ENCODE measurements around the gene PNO1.
"Not testable (repeated sequence)": the region's sequence is repeated elsewhere in the genome, so short reads cannot be mapped to it uniquely, and the experiment has no call there.

Gene PNO1

DNA sequence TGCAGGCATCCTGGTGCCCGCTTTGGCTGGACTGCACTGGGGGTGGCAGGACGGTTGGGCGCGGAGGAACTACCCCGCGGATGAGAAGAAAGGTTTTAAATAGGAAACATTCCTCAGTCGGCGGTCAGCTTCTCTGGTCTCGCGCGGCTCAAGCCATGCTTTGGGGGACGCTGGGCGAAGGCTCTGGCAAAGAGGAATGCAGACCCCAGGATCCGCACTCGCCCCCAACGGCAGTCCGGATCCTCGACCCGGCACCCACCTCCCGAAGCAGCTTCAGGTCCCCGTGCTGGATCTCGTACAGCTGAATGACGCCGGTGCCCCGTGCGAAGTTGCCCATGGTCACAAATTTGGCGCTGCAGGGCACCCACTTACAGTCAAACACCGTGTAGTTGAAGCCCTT, 686 bp upstream of the PNO1 start:
- no peak for DNase-seq (ENCODE audit: low read depth in 2 of 2)

DNA sequence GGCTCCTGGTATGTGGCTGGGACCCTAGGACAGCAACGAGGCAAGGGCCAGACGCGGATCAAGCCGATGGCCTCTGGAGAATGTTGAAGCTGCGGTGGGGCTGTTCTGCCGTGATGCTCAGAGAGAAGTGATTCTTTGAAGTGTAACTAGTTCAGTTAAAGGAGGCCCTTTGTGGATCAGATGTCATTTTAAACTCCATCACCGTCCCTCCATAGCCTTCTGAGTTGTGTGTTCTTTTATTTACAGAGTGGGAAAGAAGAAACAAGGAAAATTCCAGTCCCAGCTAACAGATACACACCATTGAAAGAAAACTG, 403 bp downstream of the PNO1 start:
- no peak for DNase-seq (ENCODE audit: low read depth in 2 of 2)

DNA sequence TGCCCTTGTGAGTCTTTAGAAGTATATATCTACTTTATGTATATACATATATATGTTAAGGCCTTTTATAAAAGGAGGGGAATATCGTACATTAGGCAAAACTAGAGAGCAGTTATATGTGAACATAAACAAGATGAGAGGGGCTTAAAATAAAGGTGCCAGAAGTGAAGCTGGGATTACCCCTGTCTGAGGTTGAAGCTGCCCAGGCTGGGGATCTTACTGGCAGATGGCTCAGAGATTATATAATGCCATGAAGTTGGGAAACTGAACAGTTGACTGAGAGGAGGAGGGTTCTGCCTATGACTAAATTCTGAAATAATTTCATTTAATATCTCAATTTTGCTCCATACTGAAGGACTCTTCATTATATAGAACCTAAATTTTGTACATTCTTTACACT, 6.0 kb downstream of the PNO1 start:
- no peak for DNase-seq (ENCODE audit: low read depth in 2 of 2)

DNA sequence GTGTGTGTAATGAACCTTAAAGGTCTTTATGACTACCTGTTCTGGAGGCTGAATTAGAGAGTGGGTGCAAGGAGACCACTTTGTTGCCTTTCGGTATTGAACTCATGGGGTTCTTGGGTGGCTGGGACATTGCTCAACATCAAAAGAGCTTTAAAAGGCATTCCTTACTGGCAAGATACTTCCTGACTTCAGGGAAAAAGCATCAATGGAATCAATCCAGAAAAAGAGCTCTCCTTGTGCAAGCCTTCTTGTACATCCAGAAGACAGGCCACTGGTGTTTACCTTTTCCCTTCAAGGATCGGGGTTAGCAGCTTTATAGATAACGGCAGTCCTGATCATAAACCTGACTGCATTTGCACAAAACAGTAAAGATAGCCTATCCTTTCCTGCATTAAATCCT, 9.5 kb downstream of the PNO1 start:
- no peak for DNase-seq (ENCODE audit: low read depth in 2 of 2)

DNA sequence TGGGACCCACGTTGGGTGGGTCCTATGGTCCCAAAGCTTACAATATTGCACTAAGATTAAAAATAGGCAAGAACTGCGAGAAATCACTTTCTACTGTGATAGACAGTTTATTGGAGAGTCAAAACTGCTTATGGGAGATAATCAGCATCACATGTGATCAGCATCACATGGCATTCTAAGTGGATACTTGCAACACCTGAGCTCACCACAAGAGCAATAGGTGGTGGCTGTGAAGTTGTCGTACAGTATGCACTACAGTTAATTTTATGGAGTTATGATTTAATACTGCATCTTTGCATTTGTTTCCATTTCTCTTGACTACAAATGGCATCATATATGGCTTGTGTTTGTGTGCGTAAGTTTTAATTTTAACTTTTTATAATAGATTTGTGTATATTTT, 11.6 kb downstream of the PNO1 start:
- DNase-seq (ENCODE audit: low read depth in 2 of 2): no peak

DNA sequence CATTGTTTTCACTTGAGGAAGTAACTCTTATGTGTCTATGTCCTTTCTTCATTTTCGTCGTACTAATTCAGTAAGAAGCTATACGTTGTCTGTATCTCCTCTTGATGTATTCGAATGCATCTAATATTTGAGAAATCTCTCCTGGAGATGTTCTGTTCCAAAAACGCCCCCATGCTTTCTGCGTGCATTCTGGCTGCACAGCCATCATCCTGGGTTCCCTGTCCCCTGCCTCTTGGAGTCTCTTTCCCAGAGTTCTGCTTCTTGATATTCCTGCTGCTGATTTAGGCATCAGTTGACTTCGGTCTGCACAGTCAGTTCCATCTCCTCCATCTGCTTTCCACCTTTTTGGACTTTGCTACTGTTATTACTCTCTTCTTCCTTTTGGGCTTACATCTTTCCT, 13.5 kb downstream of the PNO1 start:
- no peak for DNase-seq (ENCODE audit: low read depth in 2 of 2)

DNA sequence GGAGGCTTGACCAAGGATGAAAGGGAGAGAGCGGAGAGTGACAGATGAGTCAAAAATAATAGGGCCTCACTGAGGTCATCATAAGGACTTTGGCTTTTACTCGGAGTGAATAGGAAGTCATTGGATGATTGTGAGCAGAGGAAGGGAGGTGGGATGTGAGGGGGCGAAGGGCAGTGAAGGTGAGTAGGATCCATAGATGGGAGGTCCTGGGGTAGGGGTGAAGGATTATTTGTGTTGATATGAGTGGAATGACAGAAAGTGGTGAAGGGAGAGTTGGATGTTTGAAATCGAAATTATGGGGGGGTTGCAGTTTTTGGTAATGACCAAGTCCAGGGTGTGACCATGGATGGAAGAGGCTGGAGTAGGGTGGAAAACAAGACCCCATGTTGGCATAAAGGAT, 14.0 kb downstream of the PNO1 start:
- no peak for DNase-seq (ENCODE audit: low read depth in 2 of 2)

DNA sequence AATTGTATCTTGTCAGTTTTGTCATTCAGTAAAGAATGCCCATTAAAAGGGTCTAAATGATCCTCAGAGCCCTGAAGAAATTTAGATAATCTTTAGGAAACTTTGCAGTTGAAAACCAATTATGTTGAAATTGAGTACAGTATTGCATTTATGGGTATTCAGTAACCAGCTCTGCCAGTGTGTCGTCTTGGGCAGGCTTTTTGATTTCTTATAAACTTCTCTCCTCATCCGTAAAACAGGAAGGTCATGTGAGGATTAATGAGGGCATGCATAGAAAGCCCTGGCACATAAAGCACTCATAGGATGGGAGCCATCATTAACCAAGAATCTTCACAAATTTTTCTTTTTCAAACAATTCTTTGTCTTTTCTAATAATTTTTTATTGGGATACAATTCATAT, 14.8 kb downstream of the PNO1 start:
- DNase-seq (ENCODE audit: low read depth in 2 of 2): no peak

DNA sequence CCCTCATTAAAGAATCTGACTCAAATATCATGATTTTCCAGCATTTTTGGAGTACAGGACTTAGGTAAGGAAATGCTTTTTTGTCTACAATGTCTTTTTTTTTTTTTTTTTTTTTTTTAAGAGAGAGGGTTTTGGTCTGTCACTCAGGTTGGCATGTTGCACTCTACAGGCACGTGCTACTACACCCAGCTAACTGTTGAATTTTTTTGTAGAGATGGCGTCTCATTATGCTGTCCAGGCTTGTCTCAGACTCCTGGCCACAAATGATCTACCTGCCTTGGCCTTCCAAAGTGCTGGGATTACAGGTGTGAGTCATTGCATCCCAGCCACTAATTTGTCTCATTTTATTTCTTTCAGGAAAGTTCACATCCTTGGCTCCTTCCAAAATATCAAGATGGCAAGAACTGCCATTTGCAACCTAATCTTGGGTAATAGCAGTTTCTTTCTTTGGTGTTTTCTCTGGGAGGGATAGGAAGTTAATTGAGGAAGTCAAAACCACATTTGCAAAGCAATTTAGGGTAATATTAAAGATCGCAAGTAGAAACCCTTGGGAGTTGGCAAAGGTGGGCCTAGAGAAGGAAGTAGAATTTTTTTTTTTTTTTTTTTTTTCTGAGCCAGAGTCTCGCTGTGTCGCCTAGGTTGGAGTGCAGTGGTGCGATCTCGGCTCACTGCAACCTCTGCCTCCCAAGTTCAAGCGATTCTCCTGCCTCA, 15.5 kb downstream of the PNO1 start:
- no peak for DNase-seq (ENCODE audit: low read depth in 2 of 2)

DNA sequence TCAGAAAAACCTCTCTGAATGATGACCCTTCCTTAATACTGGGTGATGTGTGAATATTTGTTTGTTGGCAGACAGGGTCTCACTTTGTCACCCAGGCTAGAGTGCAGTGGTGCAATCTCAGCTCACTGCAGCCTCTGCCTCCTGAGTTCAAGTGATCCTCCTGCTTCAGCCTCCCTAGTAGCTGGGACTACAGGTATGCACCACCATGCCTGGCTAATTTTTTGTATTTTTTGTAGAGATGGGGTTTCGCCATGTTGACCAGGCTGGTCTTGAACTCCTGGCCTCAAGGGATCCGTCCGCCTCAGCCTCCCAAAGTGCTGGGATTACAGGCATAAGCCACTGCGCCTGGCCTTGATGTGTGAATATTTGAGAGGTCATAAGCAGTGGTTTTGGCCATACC, 17.5 kb downstream of the PNO1 start:
- DNase-seq (ENCODE audit: low read depth in 2 of 2): not testable (repeated sequence)

DNA sequence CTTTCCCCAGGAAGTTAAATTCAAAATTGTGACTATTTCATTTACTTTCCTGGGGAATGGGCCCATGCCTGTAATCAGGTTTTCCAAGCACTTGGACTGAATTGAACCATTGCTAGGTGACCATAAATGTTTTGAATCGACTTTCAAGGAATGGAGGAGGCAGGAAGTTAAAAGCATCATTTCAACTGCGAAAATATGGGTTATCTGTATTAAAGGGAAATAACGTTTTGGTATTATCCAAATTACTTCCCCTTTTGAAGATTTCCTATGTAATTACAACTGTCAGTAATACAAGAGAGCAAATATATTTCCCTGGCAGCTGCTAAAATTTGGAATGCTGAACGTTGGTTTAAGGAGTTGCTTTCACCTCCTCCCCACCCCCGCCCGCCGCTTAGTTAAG, 19.0 kb downstream of the PNO1 start:
- no peak for DNase-seq (ENCODE audit: low read depth in 2 of 2)

DNA sequence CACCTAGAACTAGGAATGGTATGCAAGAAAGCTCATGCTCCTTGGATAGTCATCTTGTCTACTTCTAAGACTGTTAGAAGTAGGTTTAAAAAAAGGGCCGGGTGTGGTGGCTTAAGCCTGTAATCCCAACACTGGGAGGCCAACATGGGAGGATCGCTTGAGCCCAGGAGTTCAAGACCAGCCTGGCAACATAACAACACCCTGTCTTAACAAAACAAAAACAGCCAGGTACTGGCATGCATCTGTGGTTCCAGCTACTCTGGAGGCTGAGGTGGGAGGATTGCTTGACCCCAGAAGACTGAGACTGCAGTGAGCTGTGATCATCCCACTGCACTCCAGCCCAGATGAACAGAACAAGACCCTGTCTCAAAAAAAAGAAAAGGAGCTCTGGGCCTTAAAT, 19.9 kb downstream of the PNO1 start:
- no peak for DNase-seq (ENCODE audit: low read depth in 2 of 2)

DNA sequence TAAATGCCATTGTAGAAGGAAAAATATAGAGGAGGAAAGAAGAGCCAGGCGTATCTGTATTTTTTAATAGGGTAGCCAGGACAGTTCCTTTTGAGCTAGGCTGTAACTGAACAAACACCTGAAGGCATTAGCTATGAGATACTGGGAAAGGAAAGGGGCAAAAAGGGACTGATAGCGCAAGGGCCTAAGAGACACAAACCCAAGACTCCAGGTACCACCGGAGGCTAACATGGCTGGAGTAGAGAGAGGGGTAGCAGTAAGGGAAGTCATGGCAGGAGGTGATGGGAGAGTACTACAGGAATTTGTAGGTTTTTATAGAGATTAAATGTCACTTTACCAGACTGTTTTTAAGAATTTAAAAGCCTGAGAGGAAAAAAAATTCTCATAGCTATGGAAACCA, 20.7 kb downstream of the PNO1 start:
- DNase-seq (ENCODE audit: low read depth in 2 of 2): no peak

DNA sequence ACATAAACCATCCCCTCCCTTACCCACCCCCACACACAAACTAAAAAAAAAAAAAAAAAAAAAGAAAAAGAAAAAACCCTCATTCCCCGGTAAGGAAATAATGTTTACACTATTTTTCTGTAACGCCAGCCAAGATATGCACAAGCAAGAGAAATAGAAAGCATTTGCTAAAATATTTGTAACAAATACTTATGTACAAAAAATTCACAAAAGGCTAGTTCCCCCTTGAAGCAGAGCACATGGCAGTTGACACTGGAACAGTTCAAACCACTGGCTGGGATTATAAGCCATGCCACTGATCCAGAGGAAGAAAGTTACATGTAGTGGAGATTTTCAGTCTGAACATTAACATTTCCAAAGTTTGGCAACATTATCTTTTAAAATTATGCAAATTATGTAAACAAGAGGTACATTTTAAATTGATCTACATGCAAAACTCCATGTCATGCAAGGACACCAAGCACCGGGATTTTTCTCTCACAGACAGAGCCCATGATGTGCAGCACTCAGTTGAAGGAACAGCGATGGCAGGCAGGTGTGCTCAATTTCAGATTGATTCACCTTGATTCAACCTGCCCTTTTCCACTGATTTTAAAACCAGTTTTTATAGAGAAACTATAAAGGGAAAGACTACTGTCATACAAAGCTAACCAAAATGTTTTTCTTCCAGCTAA, 21.4 kb downstream of the PNO1 start:
- DNase-seq (ENCODE audit: low read depth in 2 of 2): no peak

DNA sequence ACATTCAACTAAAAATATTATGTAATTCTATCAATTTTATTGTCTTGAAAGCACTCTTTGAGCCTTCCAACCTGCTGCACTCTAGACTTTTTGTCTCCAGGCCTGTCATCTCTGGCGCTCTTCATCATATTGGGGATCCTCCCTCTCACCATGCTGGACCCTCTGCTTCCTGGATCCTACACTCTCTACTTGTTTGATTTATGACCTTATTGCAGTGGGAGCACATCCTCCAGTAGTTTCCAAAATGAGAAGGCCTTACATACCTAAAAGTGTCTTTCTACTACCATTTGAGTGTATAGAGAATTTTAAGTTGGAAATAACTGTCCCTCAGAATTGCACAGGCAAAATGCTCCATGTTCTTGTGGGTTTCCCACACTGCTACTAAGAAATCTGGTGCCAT, 25.2 kb downstream of the PNO1 start:
- no peak for DNase-seq (ENCODE audit: low read depth in 2 of 2)

DNA sequence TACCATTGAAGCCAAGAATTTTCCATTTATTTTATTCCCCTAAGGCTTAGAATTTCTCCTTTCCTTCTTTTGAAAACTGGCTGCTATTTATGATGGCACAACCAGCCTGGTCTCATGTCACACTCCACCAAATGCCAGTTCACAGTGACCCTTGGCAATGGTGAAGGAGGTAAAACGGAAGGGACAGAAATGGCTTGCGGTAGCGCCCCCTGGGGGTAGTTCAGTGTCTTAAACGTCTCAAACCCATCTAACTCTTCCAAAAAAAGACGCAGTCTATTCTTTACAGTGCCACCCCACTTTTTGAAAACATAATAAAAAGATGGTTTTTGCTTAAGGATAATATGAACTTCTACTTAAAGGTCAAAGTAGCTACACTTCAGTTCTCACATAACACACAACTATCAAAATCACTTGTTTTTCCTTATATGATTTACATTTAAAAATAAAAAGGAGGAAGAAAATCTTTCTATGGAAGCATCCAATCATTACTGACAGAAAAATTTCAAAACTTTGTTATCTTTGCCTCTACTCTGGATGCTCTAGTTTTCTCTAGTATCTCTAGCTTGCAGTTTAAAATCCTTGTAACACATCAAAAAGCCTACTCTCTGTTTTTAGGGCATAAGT, 28.0 kb downstream of the PNO1 start:
- peak; percentile 21 to 37 for DNase-seq (ENCODE audit: low read depth in 2 of 2)

DNA sequence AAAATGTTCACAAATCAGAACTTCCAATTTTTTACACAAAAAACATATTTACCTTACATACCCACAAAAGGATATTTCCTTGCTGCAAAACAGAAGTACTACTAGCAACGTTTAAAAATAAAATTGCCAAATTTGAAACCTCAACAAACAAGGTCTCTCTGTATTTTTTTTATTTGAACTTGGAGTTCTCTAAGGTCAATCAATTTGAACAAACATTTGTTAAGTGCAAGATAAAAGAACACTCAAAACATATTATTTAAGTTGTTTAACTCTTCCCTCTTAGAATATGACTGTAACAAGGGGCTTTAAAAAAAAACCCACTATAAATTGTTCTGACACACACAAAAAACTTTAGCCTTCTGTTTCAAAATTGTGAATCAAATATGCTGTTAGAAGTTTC, 29.6 kb downstream of the PNO1 start:
- DNase-seq (ENCODE audit: low read depth in 2 of 2): no peak

DNA sequence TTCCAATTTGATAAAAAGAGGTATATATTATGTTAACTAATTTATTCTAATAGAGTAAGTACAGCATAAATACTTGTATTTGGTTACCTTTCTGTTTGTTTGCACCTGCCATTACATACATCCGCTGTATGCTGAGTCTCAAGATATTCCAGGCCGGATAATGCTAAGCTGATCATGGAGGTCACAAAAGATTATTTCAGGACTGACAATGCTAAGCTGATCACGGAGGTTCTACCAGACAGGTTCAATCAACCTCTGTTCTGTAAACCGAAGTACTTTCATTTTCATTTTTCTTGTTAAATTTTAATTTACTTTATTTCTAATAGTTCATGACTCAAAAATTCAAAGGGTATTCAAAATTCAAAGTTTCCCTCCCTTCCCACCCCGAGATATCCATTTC, 31.1 kb downstream of the PNO1 start:
- DNase-seq (ENCODE audit: low read depth in 2 of 2): no peak

DNA sequence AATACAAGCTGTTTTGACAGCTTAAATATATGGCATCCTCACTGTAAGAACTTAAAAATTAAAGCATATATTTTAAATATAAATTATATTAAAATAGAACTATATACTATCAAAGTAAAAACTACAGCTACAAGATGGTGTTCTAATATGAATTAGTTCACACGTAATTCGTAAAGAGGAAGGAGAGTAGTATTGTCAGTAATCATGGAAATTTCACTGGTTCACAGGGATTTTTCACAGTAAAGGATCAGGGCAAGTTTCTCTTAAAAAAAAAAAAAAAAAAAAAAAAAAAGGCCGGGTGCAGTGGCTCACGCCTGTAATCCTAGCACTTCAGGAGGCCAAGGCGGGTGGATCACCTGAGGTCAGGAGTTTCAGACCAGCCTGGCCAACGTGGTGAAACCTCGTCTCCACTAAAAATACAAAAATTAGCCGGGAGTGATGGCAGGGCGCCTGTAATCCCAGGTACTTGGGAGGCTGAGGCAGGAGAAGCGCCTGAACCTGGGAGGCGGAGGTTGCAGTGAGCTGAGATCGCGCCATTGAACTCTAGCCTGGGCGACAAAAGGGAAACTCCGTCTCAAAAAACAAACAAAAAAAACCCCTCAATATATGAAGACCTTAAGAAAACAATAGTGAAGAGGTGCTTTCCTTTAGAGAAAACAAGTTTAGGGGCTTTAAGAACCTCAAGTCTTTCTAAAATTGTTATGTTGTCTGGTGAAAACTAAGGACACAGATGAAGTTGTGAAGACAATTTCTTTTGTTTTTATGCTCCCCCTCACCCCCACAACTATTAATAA, 32.5 kb downstream of the PNO1 start:
- no peak for DNase-seq (ENCODE audit: low read depth in 2 of 2)

DNA sequence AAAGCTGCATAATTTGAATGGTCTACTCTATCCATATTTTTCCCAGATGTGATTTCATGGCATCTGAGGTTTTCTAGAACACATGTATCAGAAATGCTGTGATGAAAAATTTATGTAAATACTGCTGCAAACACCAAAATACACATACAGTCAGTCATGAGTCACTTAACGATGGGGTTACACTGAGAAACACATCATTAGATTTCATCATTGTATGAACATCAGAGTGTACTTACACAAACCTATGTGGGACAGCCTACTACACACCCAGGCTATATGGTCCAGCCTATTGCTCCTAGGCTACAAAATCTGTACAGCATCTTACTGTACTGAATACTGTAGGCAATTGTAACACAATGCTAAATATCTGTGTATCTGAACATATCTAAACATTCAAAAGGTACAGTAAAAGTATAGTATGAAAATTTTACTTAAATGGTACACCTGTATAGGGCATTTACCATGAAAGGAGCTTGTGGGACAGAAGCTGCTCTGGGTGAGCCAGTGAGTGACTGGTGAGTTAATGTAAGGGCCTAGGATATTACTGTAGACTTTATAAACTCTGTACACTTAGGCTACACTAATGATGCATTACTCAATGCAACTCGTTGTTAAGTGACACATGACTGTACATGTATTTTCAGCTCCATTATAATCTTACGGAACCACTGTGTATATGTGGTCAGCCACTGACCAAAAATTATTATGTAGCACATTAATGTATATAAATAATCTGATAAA, 33.5 kb downstream of the PNO1 start:
- no peak for DNase-seq (ENCODE audit: low read depth in 2 of 2)

DNA sequence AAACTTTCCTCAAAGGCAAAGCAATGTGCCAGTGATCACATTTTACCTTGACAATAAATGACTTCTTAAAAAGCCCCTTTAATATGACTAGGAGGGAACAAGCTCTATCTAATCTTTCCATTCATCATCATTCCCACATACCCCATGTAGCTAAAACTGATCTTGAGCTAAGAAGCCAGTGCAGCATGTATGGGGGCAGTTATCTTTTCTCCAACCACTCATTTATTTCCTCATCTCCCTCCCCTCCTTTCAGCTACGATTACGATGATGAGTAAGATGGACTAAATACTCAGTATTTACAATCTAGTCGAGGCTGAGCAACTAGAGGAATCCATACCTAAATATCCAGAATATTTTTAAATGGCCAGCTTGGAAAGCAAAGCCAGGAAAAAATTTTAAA, 35.5 kb downstream of the PNO1 start:
- DNase-seq (ENCODE audit: low read depth in 2 of 2): no peak

DNA sequence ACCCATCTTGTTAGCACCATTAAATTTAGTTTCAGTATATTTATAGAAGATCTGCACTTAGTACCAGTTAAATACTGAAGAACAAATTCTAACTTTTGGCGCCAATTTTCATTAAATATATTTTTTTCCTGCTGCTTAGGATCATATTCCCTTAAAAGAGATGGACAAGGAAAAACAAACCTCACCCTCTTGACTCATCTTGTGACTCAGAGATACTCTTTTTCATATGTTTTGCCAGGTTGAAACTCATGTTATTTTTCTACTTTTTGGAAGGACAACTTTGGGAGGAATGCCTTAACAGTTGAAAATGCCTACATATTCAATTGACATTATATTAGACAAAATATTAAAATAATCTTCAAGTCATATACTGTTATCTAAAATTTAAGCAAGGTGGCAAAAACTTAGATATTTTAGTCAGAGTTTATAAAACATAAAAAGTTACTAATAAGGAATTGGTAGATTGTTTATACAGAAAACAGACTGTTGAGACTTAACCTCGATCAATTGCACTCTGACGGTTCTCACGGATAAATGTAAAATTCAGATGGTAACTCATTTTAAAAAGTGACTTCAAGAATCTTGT, 36.2 kb downstream of the PNO1 start:
- no peak for DNase-seq (ENCODE audit: low read depth in 2 of 2)
